Panc1 (cell line): Measurements from ENCODE around the gene KCNQ1OT1. TPM values are rescaled to one million over a fixed set of nuclear protein-coding genes. Genes with fewer than 3 reads are reported as not detected.

Experiments used
- ATAC-seq: fragments of 200-7000 bp; cut with Tn5 transposase; 2 replicates; pipeline ENCODE4 v1.9.1; 2020; ENCODE audit warnings: mild to moderate bottlenecking, moderate library complexity
- BruUV-seq: library from RNA; stranded (reverse); fragments of 400-500 nt; replicated peaks from 2 replicates; lab custom pipeline; 2021; lab: Mats Ljungman, UMichigan
- CTCF ChIA-PET: fragments of 300-600 bp; sonication (Branson Sonifier 250); formaldehyde crosslinking; loops from one replicate; lab custom pipeline; 2022; ENCODE audit warnings: antibody characterized with exemption; lab: Charles Lee
- POLR2A ChIA-PET: fragments of 300-600 bp; sonication (Branson Sonifier 250); formaldehyde crosslinking; loops from one replicate; lab custom pipeline; 2022; ENCODE audit warnings: antibody characterized with exemption; lab: Charles Lee
- DNase-seq: peaks from one replicate; pipeline ENCODE4 v3.0.0-alpha.2; 2010; ENCODE audit warnings: low read depth, low spot score
- H3K27ac ChIP-seq: 2 replicates; pipeline ENCODE4 v1.5.1; 2011; ENCODE audit warnings: mild to moderate bottlenecking, low read length, inconsistent platforms
- H3K27me3 ChIP-seq: fragments of 200-500 bp; sonication (Bioruptor generic); 2 replicates; pipeline ENCODE4 v1.6.0; 2014; ENCODE audit warnings: low read length, inconsistent platforms; ENCODE audit not compliant: control insufficient read depth, insufficient read depth
- H3K36me3 ChIP-seq: fragments of 200-500 bp; sonication (Bioruptor generic); 2 replicates; pipeline ENCODE4 v1.5.1; 2014; ENCODE audit warnings: inconsistent platforms, mild to moderate bottlenecking, low read length, moderate library complexity; ENCODE audit not compliant: control insufficient read depth, insufficient read depth
- H3K4me1 ChIP-seq: 2 replicates; pipeline ENCODE4 v1.5.1; 2011; ENCODE audit warnings: inconsistent platforms, mild to moderate bottlenecking, low read length, moderate library complexity; ENCODE audit not compliant: control insufficient read depth, insufficient read depth
- H3K4me3 ChIP-seq, 2 experiments: 2 replicates each; pipeline ENCODE4 v1.5.1; 2011 to 2012; ENCODE audit warnings: low read depth in 2 of 2, low read length in 2 of 2, mild to moderate bottlenecking in 2 of 2, inconsistent platforms in 1 of 2, moderate library complexity in 1 of 2
- H3K9me3 ChIP-seq: fragments of 200-500 bp; sonication (Bioruptor generic); 2 replicates; pipeline ENCODE4 v1.5.1; 2014; ENCODE audit warnings: low read depth, mild to moderate bottlenecking, inconsistent platforms, low read length, moderate library complexity; ENCODE audit not compliant: control insufficient read depth, insufficient read depth
- POLR2AphosphoS5 ChIP-seq: IDR thresholded peaks from 2 replicates; pipeline ENCODE4 v1.6.1; 2012; ENCODE audit warnings: mild to moderate bottlenecking, low read depth, low read length, moderate library complexity
- SIN3A ChIP-seq: IDR thresholded peaks from 2 replicates; pipeline ENCODE4 v1.6.1; 2012; ENCODE audit warnings: low read depth, mild to moderate bottlenecking, low read length, moderate library complexity, borderline replicate concordance; ENCODE audit not compliant: insufficient read depth
- TCF7L2 ChIP-seq: IDR thresholded peaks from 2 replicates; pipeline ENCODE4 v1.6.1; 2011; ENCODE audit warnings: mild to moderate bottlenecking, low read depth, low read length, inconsistent platforms
- in situ Hi-C: cut with HindIII; loops from 2 replicates; pipeline ENCODE4 v1.10.0; 2016; ENCODE audit warnings: low sequenced_read_pairs, low pct_unique_long_range_greater_than_20kb
- intact Hi-C: fragments of 100-400 bp; cut with micrococcal nuclease; formaldehyde crosslinking; loops from one replicate; pipeline ENCODE4 v1.10.0; 2022; ENCODE audit not compliant: unreplicated experiment
- total RNA-seq: library from RNA; stranded (reverse); gene quantifications from one replicate; pipeline ENCODE4 v1.2.1, GENCODE V29; 2021; ENCODE audit not compliant: unreplicated experiment
- TF ChIP-seq, protein P1 (sequence below): fragments of 450-650 bp; IDR thresholded peaks from 2 replicates; pipeline ENCODE4 v1.5.1; 2017; ENCODE audit warnings: mild to moderate bottlenecking
- TF ChIP-seq, protein P2 (sequence below), 2 experiments: IDR thresholded peaks; 2 replicates each; pipeline ENCODE4 v1.6.1; 2011 to 2012; ENCODE audit warnings: low read depth in 2 of 2, control low read depth in 1 of 2, low read length in 1 of 2, mild to moderate bottlenecking in 1 of 2, moderate library complexity in 1 of 2; ENCODE audit not compliant: insufficient read depth in 1 of 2

Gene KCNQ1OT1
- total RNA-seq, 1 experiment from 2014 or later = 1.3 TPM

DNA sequence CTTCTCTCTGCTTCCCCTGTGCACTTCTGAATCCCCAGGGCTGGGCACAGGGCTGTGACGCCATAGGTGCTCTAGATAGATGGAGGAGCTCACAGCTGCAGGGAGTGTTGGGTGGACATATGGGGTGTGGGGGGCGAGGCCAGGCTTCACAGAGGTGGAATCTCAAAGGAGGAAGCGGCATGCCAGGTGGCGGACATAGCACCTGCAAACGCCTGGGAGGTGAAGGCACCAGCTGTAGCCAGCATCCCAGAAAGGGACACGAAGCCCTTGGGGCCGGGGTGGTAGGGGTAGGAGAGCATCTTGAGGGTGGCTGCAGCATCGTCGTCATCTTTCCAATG is 14.6 kb upstream of the KCNQ1OT1 start:
- no TSS peak for BruUV-seq
- Histone ChIP-seq H3K9me3 (no peaks in the 10 kb centered on the region), H3K27me3 (no peaks in the 10 kb centered on the region), H3K36me3 (no peaks in the 10 kb centered on the region), H3K4me1 (no peaks in the 10 kb centered on the region), H3K4me3 (no peak overlapping the region), H3K27ac (no peak overlapping the region)
- no peak for TF ChIP-seq TCF7L2
- TF ChIP-seq POLR2AphosphoS5 = no peak
- TF ChIP-seq, protein P1, sequence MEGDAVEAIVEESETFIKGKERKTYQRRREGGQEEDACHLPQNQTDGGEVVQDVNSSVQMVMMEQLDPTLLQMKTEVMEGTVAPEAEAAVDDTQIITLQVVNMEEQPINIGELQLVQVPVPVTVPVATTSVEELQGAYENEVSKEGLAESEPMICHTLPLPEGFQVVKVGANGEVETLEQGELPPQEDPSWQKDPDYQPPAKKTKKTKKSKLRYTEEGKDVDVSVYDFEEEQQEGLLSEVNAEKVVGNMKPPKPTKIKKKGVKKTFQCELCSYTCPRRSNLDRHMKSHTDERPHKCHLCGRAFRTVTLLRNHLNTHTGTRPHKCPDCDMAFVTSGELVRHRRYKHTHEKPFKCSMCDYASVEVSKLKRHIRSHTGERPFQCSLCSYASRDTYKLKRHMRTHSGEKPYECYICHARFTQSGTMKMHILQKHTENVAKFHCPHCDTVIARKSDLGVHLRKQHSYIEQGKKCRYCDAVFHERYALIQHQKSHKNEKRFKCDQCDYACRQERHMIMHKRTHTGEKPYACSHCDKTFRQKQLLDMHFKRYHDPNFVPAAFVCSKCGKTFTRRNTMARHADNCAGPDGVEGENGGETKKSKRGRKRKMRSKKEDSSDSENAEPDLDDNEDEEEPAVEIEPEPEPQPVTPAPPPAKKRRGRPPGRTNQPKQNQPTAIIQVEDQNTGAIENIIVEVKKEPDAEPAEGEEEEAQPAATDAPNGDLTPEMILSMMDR = no peak
- ATAC-seq = no peak
- in situ Hi-C loops = no loop called here
- intact Hi-C loops = no loop called here
- POLR2A ChIA-PET = no interaction called here
- DNase-seq = no peak
- CTCF ChIA-PET = no interaction called here

DNA sequence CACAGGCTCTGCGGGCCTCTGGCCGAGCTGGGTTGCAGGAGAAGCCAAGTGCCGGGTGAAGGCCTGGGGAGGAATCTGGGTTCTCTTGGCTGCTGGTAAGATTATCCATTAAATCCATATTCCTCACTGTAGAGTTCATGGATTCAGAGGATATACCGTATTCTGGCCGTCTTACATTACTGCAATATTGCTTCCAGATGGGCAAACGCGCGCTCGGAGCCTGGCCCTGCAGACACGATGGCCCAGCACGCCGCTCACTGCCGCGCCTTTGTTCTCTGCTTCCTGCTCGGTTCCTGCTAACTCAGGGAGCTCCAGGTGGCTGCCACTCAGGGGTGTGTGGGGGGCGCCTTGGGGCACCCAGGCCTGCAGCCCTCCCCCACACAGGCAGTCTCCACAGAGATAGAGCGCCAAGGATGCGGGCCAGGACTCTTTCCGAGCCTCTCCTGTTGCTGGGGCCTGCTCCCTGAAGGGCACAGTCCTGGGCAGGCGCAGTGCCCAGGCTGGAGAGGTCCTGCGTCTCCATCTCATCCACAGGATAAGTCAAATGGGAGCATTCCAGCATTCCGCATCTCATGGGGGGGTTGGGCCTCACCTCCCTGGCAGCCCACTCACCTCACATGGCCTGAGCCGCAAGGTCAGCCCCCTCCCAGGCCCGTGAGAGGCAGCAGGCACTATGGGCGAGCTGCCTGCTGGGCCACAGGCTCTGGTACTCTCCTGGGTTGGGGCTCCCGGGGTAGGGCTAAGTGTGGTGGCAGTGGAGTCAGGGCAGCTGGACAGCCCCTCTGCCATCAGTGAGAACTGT is 14.1 kb upstream of the KCNQ1OT1 start:
- BruUV-seq = no TSS peak
- TF ChIP-seq TCF7L2 = no peak
- TF ChIP-seq, protein P2, sequence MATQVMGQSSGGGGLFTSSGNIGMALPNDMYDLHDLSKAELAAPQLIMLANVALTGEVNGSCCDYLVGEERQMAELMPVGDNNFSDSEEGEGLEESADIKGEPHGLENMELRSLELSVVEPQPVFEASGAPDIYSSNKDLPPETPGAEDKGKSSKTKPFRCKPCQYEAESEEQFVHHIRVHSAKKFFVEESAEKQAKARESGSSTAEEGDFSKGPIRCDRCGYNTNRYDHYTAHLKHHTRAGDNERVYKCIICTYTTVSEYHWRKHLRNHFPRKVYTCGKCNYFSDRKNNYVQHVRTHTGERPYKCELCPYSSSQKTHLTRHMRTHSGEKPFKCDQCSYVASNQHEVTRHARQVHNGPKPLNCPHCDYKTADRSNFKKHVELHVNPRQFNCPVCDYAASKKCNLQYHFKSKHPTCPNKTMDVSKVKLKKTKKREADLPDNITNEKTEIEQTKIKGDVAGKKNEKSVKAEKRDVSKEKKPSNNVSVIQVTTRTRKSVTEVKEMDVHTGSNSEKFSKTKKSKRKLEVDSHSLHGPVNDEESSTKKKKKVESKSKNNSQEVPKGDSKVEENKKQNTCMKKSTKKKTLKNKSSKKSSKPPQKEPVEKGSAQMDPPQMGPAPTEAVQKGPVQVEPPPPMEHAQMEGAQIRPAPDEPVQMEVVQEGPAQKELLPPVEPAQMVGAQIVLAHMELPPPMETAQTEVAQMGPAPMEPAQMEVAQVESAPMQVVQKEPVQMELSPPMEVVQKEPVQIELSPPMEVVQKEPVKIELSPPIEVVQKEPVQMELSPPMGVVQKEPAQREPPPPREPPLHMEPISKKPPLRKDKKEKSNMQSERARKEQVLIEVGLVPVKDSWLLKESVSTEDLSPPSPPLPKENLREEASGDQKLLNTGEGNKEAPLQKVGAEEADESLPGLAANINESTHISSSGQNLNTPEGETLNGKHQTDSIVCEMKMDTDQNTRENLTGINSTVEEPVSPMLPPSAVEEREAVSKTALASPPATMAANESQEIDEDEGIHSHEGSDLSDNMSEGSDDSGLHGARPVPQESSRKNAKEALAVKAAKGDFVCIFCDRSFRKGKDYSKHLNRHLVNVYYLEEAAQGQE (IDR thresholded peaks at IDR 0.05; ENCODE audit: insufficient read depth in 1 of 2, low read depth in 2 of 2, low read length in 1 of 2) = no peak
- no peak for TF ChIP-seq POLR2AphosphoS5
- no peak for TF ChIP-seq SIN3A
- TF ChIP-seq, protein P1 = no peak
- CTCF ChIA-PET = no interaction called here
- intact Hi-C loops (no loop called here), in situ Hi-C loops (no loop called here)
- Histone ChIP-seq H3K4me3 (no peak overlapping the region), H3K36me3 (no peaks in the 10 kb centered on the region), H3K27ac (no peak overlapping the region), H3K9me3 (no peaks in the 10 kb centered on the region), H3K27me3 (no peaks in the 10 kb centered on the region), H3K4me1 (no peaks in the 10 kb centered on the region)
- ATAC-seq (no peak), DNase-seq (no peak)
- POLR2A ChIA-PET = no interaction called here
